22Rv1 (cell line): ENCODE results near the gene OVOL2.

Experiments
- H3K27ac ChIP-seq: fragments of 450-650 bp; 2 replicates; pipeline ENCODE4 v1.5.1; 2017
- CTCF ChIP-seq: fragments of 450-650 bp; IDR thresholded peaks from 2 replicates; pipeline ENCODE4 v1.5.1; 2017; ENCODE audit warnings: mild to moderate bottlenecking
- ZFX ChIP-seq: fragments of 450-650 bp; IDR thresholded peaks from 2 replicates; pipeline ENCODE4 v1.6.1; 2017; ENCODE audit warnings: antibody characterized with exemption, borderline replicate concordance

The OVOL2 gene

DNA sequence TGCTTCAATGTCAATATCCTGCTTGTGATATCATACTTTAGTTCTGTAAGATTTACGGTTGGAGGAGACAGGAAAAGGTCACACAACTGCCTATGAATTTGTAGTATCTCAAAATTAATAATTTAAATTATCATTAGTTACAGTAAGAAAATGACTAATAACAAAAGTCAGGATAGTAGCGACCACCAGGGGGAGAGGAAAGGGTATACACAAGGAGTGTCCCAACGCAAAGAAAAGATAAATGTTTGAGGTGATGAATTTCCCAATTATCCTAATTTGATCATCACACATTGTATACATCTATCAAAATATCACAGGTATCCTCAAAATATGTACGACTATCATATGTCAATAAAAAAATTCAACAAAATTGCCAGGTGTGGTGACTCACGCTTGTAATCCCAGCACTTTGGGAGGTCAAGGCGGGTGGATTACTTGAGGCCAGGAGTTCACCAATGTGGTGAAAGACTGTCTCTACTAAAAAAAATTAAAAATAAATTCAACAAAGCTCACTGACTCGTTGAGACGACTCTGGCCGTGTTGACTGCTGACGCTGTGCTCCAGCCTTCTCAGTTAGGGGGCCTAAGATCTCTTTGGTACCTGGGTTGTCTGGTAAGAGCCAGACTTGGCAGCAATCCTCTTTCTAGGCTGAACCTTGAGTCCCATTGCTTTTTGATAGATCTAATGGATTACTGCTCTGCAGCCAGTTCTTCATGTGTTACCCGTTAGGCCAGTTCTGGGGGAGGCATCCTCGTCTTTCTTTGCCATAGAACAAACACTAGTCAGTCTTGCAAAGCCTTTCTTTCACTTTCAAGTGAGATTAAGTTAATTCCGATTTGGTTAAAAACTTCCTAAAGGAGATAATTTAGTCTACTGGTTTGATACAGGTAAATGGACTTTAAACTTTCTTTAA, 9.0 kb upstream of the OVOL2 start:
- no peak overlapping the region for H3K27ac ChIP-seq
- TF ChIP-seq ZFX (no peak), CTCF (no peak)

- TF ChIP-seq CTCF (no peak), ZFX (no peak)
These were observed 6.0 kb upstream of the OVOL2 start for GRCh38 chr20:18063676-18064075.

GRCh38 chr20:18059603-18060002, 1.9 kb upstream of the OVOL2 start:
- TF ChIP-seq CTCF, result no peak
- no peak for TF ChIP-seq ZFX
- H3K27ac ChIP-seq, result peak overlapping the region; percentile 87

More at GRCh38 chr20:18063676-18064075, 6.0 kb upstream of the OVOL2 start:
- H3K27ac ChIP-seq, result no peak overlapping the region

DNA sequence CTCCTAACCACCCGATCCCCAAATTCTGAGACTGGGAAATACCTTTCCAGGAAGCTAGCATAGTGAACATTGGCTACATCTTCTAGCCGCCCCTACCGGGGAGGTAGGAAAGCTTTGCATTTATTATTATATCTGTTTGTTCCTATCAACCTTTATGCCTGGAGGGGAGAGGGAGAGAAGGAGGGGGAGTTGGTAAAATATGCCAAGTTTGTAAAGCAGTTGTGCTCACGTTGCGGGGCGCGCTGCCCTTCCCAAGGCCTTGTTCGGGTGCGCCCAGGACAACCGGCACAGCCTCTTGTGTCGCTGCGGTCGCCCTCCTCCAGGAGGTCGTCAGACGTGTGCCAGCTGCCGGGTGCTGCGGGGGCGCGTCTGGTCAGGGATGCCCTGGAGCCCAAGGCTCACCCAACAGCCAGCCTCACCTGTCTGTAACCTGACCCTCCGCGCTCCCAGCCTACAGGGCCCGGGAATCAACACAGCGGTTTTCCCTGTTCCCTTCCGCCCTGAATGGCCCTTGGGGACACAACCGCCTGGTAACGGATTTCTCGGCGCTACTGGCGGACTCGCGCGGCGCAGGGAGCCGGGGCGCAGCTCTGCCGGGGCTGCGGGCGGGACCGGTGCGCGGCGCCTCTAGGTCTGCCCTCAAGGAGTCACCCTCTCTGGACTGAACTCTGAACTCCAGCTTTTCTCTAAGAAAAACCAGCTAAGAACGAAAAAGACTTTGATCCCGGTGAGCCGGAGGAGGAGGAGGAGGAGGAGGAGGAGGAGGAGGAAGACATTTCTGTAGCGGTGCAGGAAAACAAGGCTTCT, 1.1 kb upstream of the OVOL2 start:
- TF ChIP-seq ZFX (no peak), CTCF (0 out of 2 replicates have a peak, but pooled peaks have one; percentile 10)
- H3K27ac ChIP-seq, result peak overlapping the region; percentile 87

DNA sequence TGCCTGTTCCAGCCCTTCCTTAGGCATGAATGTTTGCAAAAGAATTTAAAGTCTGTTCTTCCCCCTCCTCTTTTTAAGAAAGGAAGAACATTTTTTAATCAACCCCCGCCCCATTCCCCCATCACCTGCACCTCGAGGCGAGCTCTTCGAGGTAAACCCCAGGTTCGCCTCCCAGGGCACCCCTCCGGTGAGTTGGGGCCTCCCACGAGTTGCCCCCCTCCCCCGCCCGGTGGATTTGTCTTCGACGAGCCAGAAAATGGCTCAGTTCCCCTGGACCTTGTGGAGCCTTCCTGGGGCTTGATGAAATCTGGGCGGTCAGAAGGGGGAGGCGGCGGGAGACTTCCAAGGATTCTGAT, 256 bp upstream of the OVOL2 start:
- peak overlapping the region; percentile 87 for H3K27ac ChIP-seq
- no peak for TF ChIP-seq ZFX
- no peak for TF ChIP-seq CTCF

DNA sequence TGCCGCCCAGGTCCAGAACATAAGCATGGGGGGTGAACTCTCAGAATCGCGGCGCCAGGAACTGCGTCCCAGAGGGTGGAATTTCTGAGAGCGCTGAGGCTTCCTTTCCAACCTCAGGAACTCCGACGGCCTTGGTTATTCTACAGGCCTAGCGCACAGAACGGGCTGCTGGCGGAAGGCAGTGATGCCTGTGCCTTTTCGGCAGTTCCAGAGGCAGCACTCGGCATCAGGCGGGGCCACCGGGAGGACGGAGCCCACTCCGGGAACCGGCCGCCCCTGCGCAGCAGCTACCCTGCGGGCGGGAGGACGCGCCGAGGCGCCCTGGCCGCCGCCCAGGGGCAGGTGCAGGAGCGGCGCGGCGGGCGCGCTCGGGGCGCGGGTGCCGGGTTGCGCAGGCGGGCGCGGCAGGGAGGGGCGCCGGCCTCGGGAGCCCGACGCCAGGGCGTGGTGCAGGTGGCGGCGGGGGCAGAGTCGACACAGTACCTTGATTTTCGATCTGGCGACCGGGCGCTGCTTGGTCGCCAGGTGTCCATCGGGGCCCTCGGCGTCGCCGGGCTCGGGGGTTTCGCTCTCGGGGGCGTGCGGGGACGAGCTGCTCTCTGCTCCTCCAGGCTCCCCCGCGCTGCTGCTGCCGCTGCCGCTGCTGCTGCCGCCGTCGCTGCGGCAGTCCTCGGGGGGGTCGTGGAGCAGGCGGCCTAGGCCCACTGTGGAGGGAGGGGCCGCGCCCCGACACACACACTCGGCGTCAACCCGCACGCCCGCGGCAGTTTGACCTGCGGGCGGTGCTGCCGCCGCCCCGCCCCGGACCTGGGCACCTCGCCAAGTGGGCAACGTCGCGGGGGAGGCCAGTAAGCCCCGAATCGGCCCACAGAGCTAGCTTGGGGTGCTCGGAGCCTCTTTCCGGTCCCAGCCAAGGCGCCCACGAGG, 1.3 kb downstream of the OVOL2 start:
- H3K27ac ChIP-seq, result peak overlapping the region; percentile 87
- TF ChIP-seq ZFX (no peak), CTCF (no peak)
